Breast epithelium (tissue), 3 donors: ENCODE measurements around the gene ABCA8.

ENCODE experiments used
- POLR2A ChIP-seq: fragments of 450-650 bp; IDR thresholded peaks from one replicate; pipeline ENCODE4 v1.6.1; 2016; ENCODE audit warnings: antibody characterized with exemption, mild to moderate bottlenecking, moderate library complexity
- POLR2AphosphoS5 ChIP-seq, 3 donors: sonication (generic); formaldehyde crosslinking; IDR thresholded peaks; one replicate each; pipeline ENCODE4 v1.6.1; 2017; ENCODE audit warnings: antibody characterized with exemption in 3 of 3
- TF ChIP-seq, protein P1 (sequence below), 3 donors: fragments of 450-650 bp; IDR thresholded peaks; one replicate each; pipeline ENCODE4 v1.5.1; 2016 to 2017; ENCODE audit warnings: antibody characterized with exemption in 3 of 3, mild to moderate bottlenecking in 3 of 3, moderate library complexity in 3 of 3

DNA sequence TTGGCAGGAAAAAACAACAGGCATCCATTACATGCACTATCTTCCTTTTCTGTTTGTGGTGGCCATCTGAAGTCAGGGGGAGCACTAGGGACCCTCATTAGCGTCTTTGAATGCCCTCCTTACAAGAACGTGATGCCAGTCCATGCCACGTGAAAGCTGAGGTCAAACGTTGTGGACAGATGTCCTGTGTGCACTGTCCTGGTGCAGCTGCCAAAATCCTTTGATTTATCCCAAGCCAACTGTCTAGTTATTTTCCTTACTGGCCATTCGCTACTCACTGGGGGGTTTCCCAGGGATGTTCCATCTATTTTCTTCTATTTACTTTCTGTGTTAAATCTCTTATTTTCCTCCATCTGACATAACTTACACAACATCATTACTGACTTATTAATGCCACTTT, 135.7 kb downstream of the ABCA8 start:
- TF ChIP-seq, protein P1, sequence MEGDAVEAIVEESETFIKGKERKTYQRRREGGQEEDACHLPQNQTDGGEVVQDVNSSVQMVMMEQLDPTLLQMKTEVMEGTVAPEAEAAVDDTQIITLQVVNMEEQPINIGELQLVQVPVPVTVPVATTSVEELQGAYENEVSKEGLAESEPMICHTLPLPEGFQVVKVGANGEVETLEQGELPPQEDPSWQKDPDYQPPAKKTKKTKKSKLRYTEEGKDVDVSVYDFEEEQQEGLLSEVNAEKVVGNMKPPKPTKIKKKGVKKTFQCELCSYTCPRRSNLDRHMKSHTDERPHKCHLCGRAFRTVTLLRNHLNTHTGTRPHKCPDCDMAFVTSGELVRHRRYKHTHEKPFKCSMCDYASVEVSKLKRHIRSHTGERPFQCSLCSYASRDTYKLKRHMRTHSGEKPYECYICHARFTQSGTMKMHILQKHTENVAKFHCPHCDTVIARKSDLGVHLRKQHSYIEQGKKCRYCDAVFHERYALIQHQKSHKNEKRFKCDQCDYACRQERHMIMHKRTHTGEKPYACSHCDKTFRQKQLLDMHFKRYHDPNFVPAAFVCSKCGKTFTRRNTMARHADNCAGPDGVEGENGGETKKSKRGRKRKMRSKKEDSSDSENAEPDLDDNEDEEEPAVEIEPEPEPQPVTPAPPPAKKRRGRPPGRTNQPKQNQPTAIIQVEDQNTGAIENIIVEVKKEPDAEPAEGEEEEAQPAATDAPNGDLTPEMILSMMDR (IDR thresholded peaks at IDR 0.05): no peak
- TF ChIP-seq POLR2A (no peak), POLR2AphosphoS5 (IDR thresholded peaks at IDR 0.05) (no peak)
